GM12801 (cell line): ENCODE data around the gene CLCN7.

Source experiments
- TF ChIP-seq, protein P1 (sequence below): IDR thresholded peaks from one replicate; pipeline ENCODE4 v1.5.1; 2011; ENCODE audit warnings: control low read depth; ENCODE audit not compliant: insufficient read length; ENCODE audit errors: extremely low read depth

Gene CLCN7

GRCh38 chr16:1461146-1461545 lies 13.7 kb downstream of the CLCN7 start:
- TF ChIP-seq, protein P1, sequence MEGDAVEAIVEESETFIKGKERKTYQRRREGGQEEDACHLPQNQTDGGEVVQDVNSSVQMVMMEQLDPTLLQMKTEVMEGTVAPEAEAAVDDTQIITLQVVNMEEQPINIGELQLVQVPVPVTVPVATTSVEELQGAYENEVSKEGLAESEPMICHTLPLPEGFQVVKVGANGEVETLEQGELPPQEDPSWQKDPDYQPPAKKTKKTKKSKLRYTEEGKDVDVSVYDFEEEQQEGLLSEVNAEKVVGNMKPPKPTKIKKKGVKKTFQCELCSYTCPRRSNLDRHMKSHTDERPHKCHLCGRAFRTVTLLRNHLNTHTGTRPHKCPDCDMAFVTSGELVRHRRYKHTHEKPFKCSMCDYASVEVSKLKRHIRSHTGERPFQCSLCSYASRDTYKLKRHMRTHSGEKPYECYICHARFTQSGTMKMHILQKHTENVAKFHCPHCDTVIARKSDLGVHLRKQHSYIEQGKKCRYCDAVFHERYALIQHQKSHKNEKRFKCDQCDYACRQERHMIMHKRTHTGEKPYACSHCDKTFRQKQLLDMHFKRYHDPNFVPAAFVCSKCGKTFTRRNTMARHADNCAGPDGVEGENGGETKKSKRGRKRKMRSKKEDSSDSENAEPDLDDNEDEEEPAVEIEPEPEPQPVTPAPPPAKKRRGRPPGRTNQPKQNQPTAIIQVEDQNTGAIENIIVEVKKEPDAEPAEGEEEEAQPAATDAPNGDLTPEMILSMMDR = no peak

GRCh38 chr16:1460602-1461138 lies 14.2 kb downstream of the CLCN7 start:
- TF ChIP-seq, protein P1 = no peak

GRCh38 chr16:1459967-1460366 lies 14.9 kb downstream of the CLCN7 start:
- TF ChIP-seq, protein P1 = no peak

- TF ChIP-seq, protein P1 = no peak
Observed at GRCh38 chr16:1458977-1459341, 15.9 kb downstream of the CLCN7 start.

DNA sequence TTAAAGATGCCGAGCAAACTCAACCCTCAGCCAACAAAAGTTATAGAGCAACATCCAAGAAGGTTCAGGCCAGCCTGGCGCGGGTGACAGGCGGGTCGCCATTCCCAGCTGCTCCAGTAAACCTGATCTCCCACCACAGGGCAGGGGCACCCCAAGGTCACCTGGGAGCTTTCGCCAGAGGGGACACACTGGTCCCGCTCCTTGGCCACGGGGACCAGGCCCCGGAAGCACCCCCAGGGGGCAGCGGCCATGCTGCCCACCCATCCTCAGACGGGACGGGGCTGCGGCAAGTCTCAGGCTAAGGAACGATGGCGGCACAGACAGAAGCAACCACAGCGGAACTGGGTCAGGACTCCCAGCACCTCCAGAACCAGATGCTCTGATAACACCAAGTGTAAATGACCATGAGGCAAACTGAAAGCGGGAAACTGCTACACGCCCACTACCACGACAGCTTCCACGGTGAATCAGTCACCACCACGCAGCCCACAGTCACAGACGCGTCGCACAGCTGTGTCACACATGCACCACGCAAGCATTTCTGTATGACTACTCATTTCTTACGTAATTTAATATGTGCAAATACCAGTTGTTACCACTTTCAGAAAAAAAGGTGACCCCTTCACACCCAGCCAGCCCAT lies 16.4 kb downstream of the CLCN7 start:
- TF ChIP-seq, protein P1 = no peak

- TF ChIP-seq, protein P1 = no peak
Observed at GRCh38 chr16:1457489-1458245, 17.2 kb downstream of the CLCN7 start.

DNA sequence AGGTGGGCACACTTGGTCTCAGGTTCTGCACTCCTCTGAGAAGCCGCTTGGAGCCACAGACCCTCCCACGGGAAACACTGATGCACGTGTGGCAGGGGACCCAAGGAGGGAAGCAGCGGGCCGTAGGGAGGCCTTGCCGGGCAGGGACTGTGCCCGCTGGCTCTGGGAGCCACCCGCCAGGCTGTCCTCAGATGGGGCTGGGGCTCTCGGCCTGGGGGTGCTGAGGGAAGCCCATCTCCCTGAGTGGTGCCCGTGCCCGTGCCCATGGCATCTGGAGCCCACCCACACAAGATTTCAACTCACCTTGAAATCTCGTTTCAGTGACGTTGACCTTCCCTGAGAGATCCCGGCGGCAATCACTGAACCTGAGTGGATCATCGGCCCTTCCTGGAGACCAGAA lies 17.9 kb downstream of the CLCN7 start:
- TF ChIP-seq, protein P1 = no peak
